Measurements from ENCODE around the gene GPATCH1.
"Not testable (repeated sequence)": the region's sequence is repeated elsewhere in the genome, so short reads cannot be mapped to it uniquely, and the experiment has no call there.

GPATCH1 gene

DNA sequence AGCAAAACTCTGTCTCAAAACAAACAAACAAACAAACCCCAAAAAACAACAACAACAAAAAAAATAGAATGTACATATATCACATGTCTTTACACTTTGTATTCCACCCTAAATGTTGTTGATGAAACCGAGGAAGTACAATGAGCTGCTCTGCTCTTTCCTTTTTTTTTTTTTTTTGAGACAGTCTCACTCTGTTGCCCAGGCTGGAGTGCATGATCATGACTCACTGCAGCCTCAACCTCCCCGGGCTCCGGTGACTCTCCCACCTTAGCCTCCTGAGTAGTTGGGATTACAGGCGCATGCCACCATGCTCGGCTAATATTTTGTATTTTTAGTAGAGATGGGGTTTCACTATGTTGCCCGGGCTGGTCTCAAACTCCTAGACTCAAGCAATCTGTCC, 82.5 kb downstream of the GPATCH1 start:
- H3K4me3 ChIP-seq (ENCODE audit: low read depth, low read length), result no peak overlapping the region
- TF ChIP-seq, protein P1, sequence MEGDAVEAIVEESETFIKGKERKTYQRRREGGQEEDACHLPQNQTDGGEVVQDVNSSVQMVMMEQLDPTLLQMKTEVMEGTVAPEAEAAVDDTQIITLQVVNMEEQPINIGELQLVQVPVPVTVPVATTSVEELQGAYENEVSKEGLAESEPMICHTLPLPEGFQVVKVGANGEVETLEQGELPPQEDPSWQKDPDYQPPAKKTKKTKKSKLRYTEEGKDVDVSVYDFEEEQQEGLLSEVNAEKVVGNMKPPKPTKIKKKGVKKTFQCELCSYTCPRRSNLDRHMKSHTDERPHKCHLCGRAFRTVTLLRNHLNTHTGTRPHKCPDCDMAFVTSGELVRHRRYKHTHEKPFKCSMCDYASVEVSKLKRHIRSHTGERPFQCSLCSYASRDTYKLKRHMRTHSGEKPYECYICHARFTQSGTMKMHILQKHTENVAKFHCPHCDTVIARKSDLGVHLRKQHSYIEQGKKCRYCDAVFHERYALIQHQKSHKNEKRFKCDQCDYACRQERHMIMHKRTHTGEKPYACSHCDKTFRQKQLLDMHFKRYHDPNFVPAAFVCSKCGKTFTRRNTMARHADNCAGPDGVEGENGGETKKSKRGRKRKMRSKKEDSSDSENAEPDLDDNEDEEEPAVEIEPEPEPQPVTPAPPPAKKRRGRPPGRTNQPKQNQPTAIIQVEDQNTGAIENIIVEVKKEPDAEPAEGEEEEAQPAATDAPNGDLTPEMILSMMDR (IDR thresholded peaks at IDR 0.05; ENCODE audit: low read depth, low read length), result no peak

DNA sequence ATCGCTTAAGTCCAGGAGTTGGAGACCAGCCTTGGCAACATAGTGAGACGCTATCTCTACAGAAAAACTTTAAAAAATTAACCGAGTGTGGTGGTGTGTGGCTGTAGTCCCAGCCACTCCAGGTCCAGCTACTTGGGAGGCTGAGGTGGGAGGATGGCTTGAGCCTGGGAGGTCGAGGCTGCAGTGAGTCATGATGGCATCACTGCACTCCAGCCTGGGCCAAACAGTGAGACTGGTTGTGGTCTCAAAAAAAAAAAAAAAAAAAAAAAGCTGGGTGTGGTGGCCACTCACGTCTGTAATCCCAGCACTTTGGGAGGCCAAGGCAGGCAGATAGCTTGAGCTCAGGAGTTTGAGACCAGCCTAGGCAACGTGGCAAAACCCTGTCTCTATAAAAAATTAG, 85.1 kb downstream of the GPATCH1 start:
- H3K4me3 ChIP-seq (ENCODE audit: low read depth, low read length), result not testable (repeated sequence)

DNA sequence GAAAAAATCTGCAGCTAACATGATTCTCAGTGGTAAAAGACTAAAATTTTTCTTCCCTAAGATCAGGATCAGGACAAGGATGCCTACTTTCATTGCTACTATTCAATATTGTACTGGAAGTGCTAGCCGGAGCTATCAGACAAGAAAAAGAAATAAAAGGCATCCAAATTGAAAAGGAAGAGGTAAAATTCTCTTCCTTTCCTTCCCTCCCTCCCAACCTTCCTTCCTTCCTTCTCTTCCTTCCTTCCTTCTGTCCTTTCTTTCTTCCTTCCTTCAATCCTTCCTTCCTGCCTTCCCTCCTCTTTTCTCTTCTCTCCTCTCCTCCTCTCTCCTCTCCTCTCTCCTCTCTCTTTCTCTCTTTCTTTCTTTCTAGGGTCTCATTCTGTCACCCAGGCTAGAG, 86.5 kb downstream of the GPATCH1 start:
- H3K4me3 ChIP-seq (ENCODE audit: low read depth, low read length), result no peak overlapping the region
- TF ChIP-seq, protein P1 (IDR thresholded peaks at IDR 0.05; ENCODE audit: low read depth, low read length), result no peak

DNA sequence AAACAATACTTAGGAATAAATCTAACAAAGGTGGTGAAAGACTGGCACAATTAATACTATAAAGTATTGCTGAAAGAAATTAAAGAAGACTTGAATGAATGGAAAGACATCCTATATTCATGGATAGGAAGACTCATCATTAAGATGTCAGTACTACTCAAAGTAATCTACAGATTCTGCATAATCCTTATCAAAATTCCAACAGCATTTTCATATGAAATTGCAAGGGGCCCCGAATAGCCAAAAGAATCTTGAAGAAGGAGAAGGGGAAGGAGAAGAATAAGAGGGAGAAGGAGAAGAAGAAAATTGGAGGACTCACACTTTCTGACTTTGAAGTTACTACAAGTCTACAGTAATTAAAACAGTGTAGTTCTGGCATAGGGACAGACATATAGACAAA, 87.5 kb downstream of the GPATCH1 start:
- H3K4me3 ChIP-seq (ENCODE audit: low read depth, low read length), result no peak overlapping the region
- TF ChIP-seq, protein P1 (IDR thresholded peaks at IDR 0.05; ENCODE audit: low read depth, low read length), result no peak

DNA sequence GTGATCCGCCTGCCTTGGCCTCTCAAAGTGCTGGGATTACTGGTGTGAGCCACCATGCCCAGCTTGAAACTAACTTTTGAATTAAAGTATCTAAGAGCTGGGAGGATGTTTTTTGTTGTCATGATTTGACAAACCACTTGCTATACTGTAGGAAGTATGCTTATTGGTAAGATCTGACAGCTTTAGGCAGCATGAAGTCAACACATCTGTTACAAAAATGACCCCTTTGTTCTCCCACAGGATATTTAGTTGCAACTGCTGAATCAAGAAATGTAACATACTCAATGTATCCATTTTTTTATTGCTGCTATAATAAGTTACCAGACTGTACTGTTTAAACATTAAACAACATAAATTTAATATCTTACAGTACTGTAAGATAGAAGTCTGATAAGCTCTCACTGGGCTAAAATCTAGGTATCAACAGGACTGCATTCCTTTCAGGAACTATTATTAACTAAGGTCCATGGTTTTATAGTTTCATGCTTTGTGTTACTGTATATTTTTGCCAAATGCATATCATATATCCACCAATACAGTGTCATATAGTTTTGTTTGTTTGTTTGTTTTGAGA, 90.3 kb downstream of the GPATCH1 start:
- TF ChIP-seq, protein P1 (IDR thresholded peaks at IDR 0.05; ENCODE audit: low read depth, low read length), result no peak
- H3K4me3 ChIP-seq (ENCODE audit: low read depth, low read length), result no peak overlapping the region

DNA sequence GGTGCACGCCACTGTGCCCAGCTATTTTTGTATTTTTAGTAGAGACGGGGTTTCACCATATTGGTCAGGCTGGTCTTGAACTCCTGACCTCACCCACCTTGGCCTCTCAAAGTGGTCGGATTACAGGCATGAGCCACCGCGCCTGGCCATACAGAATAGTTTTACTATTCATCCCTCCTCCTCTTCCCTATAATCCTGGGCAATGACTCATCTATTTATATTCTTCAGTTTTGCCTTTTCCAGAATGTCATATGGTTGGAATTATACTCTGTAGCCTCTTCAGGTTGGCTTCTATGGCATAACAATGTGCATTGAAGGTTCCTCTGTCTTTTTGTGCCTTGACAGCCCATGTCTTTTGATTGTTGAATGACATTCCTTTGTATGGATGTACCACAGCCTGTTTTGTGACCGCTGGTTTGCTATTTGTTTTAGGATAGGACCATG, 91.0 kb downstream of the GPATCH1 start:
- TF ChIP-seq, protein P1 (IDR thresholded peaks at IDR 0.05; ENCODE audit: low read depth, low read length), result no peak
- no peak overlapping the region for H3K4me3 ChIP-seq (ENCODE audit: low read depth, low read length)

DNA sequence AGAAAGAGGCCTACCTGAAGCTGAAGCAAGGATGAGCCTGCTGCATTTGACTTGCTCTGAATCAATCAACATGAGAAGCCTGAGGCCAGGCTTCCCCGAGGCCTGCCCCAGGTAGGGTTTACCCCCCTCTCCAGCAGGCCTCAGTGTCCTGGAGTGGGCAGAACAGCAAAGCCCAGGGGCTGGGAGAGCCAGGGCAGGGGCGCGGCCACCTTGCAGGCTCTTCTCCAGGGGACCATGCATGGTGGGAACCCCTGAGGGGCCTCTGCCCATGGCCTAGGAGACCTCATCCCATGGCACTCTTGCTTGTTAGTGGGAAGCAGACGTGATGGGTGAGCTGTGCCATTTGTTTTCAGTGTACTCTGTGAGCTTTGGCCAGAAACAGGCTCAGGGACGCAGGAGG, 93.2 kb downstream of the GPATCH1 start:
- TF ChIP-seq, protein P1 (IDR thresholded peaks at IDR 0.05; ENCODE audit: low read depth, low read length), result no peak
- no peak overlapping the region for H3K4me3 ChIP-seq (ENCODE audit: low read depth, low read length)

DNA sequence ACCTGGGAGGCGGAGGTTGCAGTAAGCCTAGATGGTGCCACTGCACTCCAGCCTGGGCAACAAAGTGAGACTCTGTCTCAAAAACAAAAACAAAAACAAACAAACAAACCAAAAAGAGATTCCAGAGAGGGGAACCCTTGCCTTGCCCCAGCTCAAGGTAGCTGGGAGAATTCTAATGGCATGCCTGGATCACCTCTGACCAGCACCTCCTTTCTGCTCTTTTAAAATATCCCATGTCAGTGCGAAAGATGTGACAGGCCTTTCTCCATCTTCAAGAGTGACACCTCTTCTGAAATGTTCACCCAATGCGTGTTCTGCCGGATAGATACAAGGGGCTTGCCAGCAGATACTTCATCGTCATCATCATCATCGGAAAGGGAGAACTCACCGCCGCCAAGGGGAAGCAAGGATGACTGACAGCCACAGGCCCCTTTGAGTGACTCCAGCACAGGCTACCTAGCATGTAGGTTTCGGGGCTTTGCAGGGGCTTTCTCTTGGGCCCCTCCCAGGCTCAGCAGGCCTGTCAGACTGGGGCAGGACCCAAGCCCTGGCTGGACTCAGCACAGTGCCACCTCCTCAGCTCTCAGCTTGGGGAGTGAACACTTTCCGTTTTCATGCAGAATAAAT, 94.3 kb downstream of the GPATCH1 start:
- H3K4me3 ChIP-seq (ENCODE audit: low read depth, low read length), result no peak overlapping the region
- TF ChIP-seq, protein P1 (IDR thresholded peaks at IDR 0.05; ENCODE audit: low read depth, low read length), result no peak
